Thyroid gland (tissue), 4 donors: ENCODE results near the gene KIF3B.

Source experiments
- POLR2A ChIP-seq, 2 donors: fragments of 450-650 bp; IDR thresholded peaks; one replicate each; pipeline ENCODE4 v1.6.1; 2017; ENCODE audit warnings: antibody characterized with exemption in 2 of 2, mild to moderate bottlenecking in 2 of 2, moderate library complexity in 1 of 2
- TF ChIP-seq, protein P1 (sequence below), 6 experiments: fragments of 200-600 bp in 3 of 6; fragments of 450-650 bp in 3 of 6; sonication (generic) in 3 of 6; IDR thresholded peaks; one replicate each; pipeline ENCODE4 v1.5.1; 2016 to 2019; ENCODE audit warnings: antibody characterized with exemption in 6 of 6, mild to moderate bottlenecking in 2 of 6, inconsistent platforms in 1 of 6, moderate library complexity in 1 of 6

DNA sequence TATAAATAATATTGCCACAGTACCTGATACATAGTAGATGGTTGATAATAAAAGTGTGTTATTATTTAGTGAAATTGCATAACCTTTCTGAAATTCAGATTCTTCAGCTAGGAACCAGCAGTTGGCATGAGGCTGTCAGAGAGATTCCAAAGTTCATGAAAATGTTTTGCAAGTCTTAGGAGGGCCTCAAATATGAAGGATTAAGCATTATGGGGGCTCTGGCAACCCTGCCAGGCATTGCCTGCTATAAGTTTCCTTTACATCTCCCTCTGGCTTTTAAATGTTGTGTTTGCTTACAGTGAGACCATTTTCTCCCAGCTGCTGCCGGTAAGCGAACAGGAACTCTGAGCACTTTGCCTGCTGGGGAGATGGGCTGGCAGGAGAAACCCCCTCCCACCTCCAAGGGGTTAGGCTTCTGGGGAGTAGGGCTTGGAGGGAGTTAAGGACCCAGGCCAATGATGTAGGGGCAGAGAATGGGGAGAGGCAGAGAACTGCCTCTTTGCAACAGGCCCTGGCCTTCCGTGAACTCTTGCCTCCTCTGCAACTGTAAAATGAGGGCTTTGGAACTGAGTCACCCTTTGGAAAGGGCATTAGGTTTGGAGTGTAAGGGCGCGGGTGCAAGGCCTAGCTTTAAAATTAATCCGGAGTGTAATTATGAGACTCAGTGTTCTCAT lies 33.2 kb upstream of the KIF3B start:
- no peak for TF ChIP-seq POLR2A (IDR thresholded peaks at IDR 0.05)
- TF ChIP-seq, protein P1, sequence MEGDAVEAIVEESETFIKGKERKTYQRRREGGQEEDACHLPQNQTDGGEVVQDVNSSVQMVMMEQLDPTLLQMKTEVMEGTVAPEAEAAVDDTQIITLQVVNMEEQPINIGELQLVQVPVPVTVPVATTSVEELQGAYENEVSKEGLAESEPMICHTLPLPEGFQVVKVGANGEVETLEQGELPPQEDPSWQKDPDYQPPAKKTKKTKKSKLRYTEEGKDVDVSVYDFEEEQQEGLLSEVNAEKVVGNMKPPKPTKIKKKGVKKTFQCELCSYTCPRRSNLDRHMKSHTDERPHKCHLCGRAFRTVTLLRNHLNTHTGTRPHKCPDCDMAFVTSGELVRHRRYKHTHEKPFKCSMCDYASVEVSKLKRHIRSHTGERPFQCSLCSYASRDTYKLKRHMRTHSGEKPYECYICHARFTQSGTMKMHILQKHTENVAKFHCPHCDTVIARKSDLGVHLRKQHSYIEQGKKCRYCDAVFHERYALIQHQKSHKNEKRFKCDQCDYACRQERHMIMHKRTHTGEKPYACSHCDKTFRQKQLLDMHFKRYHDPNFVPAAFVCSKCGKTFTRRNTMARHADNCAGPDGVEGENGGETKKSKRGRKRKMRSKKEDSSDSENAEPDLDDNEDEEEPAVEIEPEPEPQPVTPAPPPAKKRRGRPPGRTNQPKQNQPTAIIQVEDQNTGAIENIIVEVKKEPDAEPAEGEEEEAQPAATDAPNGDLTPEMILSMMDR (IDR thresholded peaks at IDR 0.05): no peak
